Measurements from ENCODE around the gene ATP5PF. TPM values are rescaled to one million over a fixed set of nuclear protein-coding genes. Genes with fewer than 3 reads are reported as not detected.

The ATP5PF gene
- total and polyA plus RNA-seq, 7 donors, result 232 to 1,130 (median 283) TPM

GRCh38 chr21:25744854-25745253, 10.2 kb upstream of the ATP5PF start:
- Histone ChIP-seq H3K4me3 (no peak overlapping the region), H3K27me3 (no peaks in the 10 kb centered on the region), H3K27ac (no peak overlapping the region), H3K4me1 (no peaks in the 10 kb centered on the region), H3K9me3 (no peaks in the 10 kb centered on the region), H3K36me3 (peaks cover 0 to 27% (median 4%) of the 10 kb centered on the region in 4 donors)
- no peak for DNase-seq
- TF ChIP-seq EP300 (IDR thresholded peaks at IDR 0.05) (no peak), POLR2A (IDR thresholded peaks at IDR 0.05) (no peak), POLR2AphosphoS5 (IDR thresholded peaks at IDR 0.05) (no peak)
- TF ChIP-seq, protein P1, sequence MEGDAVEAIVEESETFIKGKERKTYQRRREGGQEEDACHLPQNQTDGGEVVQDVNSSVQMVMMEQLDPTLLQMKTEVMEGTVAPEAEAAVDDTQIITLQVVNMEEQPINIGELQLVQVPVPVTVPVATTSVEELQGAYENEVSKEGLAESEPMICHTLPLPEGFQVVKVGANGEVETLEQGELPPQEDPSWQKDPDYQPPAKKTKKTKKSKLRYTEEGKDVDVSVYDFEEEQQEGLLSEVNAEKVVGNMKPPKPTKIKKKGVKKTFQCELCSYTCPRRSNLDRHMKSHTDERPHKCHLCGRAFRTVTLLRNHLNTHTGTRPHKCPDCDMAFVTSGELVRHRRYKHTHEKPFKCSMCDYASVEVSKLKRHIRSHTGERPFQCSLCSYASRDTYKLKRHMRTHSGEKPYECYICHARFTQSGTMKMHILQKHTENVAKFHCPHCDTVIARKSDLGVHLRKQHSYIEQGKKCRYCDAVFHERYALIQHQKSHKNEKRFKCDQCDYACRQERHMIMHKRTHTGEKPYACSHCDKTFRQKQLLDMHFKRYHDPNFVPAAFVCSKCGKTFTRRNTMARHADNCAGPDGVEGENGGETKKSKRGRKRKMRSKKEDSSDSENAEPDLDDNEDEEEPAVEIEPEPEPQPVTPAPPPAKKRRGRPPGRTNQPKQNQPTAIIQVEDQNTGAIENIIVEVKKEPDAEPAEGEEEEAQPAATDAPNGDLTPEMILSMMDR (IDR thresholded peaks at IDR 0.05), result no peak
- intact Hi-C loops (cut with DNase I), result no loop called here
- WGBS, 2 donors, result 99 to 100% methylated on average over 2 of the region's 2 CpGs

GRCh38 chr21:25742900-25743299, 8.2 kb upstream of the ATP5PF start:
- peaks cover 0 to 17% (median 0%) of the 10 kb centered on the region in 4 donors for H3K36me3 ChIP-seq
- no peaks in the 10 kb centered on the region for H3K27me3 ChIP-seq
- no peaks in the 10 kb centered on the region for H3K9me3 ChIP-seq
- 60 to 91% methylated on average over 3 of the region's 3 CpGs for WGBS, 2 donors
- intact Hi-C loops (cut with DNase I), result no loop called here
- H3K4me1 ChIP-seq, result no peaks in the 10 kb centered on the region
- H3K27ac ChIP-seq, result no peak overlapping the region
- H3K4me3 ChIP-seq, result no peak overlapping the region
- TF ChIP-seq EP300 (IDR thresholded peaks at IDR 0.05) (no peak), POLR2AphosphoS5 (IDR thresholded peaks at IDR 0.05) (no peak), POLR2A (IDR thresholded peaks at IDR 0.05) (no peak)
- TF ChIP-seq, protein P1 (IDR thresholded peaks at IDR 0.05), result no peak
- no peak for DNase-seq

DNA sequence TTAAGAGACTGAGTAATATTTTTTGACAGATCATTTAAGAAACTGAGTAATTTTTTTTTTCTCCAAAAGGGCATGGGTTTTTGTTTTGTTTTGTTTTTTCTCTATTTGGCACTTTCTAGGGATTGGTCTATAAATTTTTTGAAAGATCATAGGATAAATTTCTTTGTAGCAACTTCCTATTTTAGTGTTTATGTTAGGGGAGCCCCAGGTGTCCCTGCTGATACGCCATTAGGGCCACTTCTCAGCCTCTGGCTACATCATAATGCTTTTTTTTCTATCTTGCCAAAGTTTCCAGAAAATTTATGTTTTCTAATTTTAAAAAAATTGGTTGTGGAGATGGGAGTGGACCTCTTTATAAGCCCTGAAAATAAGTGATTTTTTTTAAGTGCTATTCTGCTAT, 2.7 kb upstream of the ATP5PF start:
- TF ChIP-seq, protein P1 (IDR thresholded peaks at IDR 0.05), result no peak
- no peak for TF ChIP-seq POLR2A (IDR thresholded peaks at IDR 0.05)
- no peak for TF ChIP-seq POLR2AphosphoS5 (IDR thresholded peaks at IDR 0.05)
- no peak for TF ChIP-seq EP300 (IDR thresholded peaks at IDR 0.05)
- intact Hi-C loops (cut with DNase I), result loop anchor here (5.0 to 10.0 kb wide), 4 partner anchors 55 to 1107 kb away; partner anchors contain the start of genes ADAMTS1, APP and MRPL39

DNA sequence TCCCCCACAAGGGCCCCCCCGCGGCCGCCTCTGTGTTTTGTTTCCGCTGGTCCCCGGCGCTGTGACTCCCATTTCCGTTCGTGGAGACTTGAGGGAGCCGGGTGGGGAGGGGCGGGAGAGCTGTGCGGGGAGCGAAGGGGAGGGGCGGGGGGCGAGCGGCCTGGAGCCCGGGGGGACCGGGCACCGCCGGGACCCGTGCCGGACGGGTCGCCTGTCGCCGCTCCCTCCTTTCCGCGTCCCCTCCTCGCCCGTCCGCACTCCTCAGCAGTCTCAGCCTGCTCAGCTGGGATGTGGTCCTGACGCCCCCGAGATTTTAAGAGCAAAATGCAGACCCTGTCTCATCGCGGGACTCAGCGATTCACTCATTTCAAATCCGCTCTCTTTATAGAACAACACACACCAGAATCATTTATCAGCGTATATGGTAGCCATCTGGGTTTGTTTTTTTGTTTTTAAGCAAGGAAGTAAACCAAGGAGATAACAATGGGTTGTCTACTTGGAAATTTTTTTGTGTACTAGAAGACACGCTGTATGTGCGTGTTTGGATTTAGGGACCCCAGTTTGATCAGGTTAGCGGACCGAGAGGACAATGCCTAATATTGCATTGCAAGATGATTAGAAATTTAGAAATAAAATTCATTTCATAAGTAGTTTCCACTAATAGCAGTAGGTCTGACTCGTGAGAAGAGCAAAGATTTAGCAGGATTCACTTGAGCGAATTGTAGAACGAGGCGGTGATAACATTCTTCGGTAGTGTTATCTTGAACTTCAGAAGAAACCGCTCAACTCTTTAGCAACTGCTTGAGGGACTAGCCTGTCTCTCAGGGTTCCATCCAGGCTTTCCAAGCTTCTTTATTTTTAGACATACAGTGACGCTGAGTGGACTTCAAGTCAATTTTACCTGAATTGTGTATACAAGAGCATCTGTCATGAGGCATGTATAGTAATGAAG, 1.2 kb upstream of the ATP5PF start:
- H3K4me1 ChIP-seq, result peaks cover 0 to 50% (median 42%) of the 10 kb centered on the region in 4 donors
- H3K4me3 ChIP-seq, result peak overlapping the region; percentile 81 to 98 (median 85)
- H3K36me3 ChIP-seq, result no peaks in the 10 kb centered on the region
- no peaks in the 10 kb centered on the region for H3K27me3 ChIP-seq
- peak overlapping the region; percentile 94 to 99 (median 98) for H3K27ac ChIP-seq
- DNase-seq, result peak; percentile 93
- 1% methylated on average over 47 to 48 of the region's 48 CpGs for WGBS, 2 donors
- intact Hi-C loops (cut with DNase I), result loop anchor here (5.0 to 10.0 kb wide), 4 partner anchors 56 to 1109 kb away; partner anchors contain the start of genes ADAMTS1, APP and MRPL39
- H3K9me3 ChIP-seq, result no peaks in the 10 kb centered on the region
- TF ChIP-seq POLR2A (IDR thresholded peaks at IDR 0.05), result no peak
- TF ChIP-seq EP300 (IDR thresholded peaks at IDR 0.05), result no peak
- TF ChIP-seq, protein P1 (IDR thresholded peaks at IDR 0.05), result no peak
- TF ChIP-seq POLR2AphosphoS5 (IDR thresholded peaks at IDR 0.05), result no peak

More for the DNA sequence above, 2.7 kb upstream of the ATP5PF start:
- Histone ChIP-seq H3K4me3 (no peak overlapping the region), H3K9me3 (no peaks in the 10 kb centered on the region), H3K4me1 (peaks cover 0 to 35% (median 28%) of the 10 kb centered on the region in 4 donors), H3K27ac (peak overlapping the region in 2 of 4 donors; percentile 94 to 99), H3K27me3 (no peaks in the 10 kb centered on the region), H3K36me3 (peaks cover 0 to 4% (median 0%) of the 10 kb centered on the region in 4 donors)
- DNase-seq, result no peak
- WGBS, 2 donors, result 51 to 88% methylated on average over 1 of the region's 1 CpG

Data from sigmoid colon (tissue), 7 donors.